OCI-LY3 (cell line): ENCODE results near the gene KRTAP10-4.

Source experiments
- H2AFZ ChIP-seq: fragments of 200-600, 300-600 bp; shearing (Covaris generic); 2 replicates; pipeline ENCODE4 v1.6.0; 2014; ENCODE audit warnings: antibody characterized with exemption, low read depth, low read length
- H3K27ac ChIP-seq: fragments of 200-600, 300-600 bp; sonication (generic); 2 replicates; pipeline ENCODE4 v1.5.1; 2014; ENCODE audit warnings: mild to moderate bottlenecking, low read length, moderate library complexity, mixed read lengths
- H3K27me3 ChIP-seq: fragments of 200-600, 300-600 bp; sonication (generic); 2 replicates; pipeline ENCODE4 v1.6.1; 2014; ENCODE audit warnings: low read depth, low read length, mixed read lengths
- H3K36me3 ChIP-seq: fragments of 200-600, 300-600 bp; sonication (generic); replicated peaks from 2 replicates; pipeline ENCODE3; 2014; ENCODE audit warnings: low read depth, low read length, mixed read lengths
- H3K4me1 ChIP-seq: fragments of 300-600, 200-600 bp; sonication (generic); 2 replicates; pipeline ENCODE4 v1.6.1; 2014; ENCODE audit warnings: low read length, mixed read lengths
- H3K4me2 ChIP-seq: fragments of 200-600, 300-600 bp; sonication (generic); 2 replicates; pipeline ENCODE4 v1.6.1; 2014; ENCODE audit warnings: low read length, mixed read lengths
- H3K4me3 ChIP-seq: fragments of 300-600, 200-600 bp; sonication (generic); 2 replicates; pipeline ENCODE4 v1.5.1; 2014; ENCODE audit warnings: antibody characterized with exemption, mild to moderate bottlenecking, low read length, moderate library complexity
- H3K79me2 ChIP-seq: fragments of 300-600, 200-600 bp; shearing (Covaris generic); 2 replicates; pipeline ENCODE4 v1.6.1; 2014; ENCODE audit warnings: mild to moderate bottlenecking, low read length, mixed read lengths
- H3K9ac ChIP-seq: fragments of 300-600, 200-600 bp; shearing (Covaris generic); 2 replicates; pipeline ENCODE4 v1.6.0; 2014; ENCODE audit warnings: mild to moderate bottlenecking, low read length, moderate library complexity
- H3K9me3 ChIP-seq: fragments of 200-600, 300-600 bp; shearing (Covaris generic); 2 replicates; pipeline ENCODE4 v1.6.1; 2014; ENCODE audit warnings: low read length, mixed read lengths; ENCODE audit not compliant: insufficient read depth
- H4K20me1 ChIP-seq: fragments of 200-600, 300-600 bp; sonication (generic); 2 replicates; pipeline ENCODE4 v1.6.1; 2016; ENCODE audit warnings: low read length, mixed read lengths; ENCODE audit not compliant: insufficient read depth
- CTCF ChIP-seq: fragments of 200-600, 300-600 bp; sonication (generic); IDR thresholded peaks from 2 replicates; pipeline ENCODE4 v1.5.1; 2014; ENCODE audit warnings: antibody characterized with exemption, low read length, low read depth
- EZH2phosphoT487 ChIP-seq: fragments of 200-600 bp; shearing (Covaris generic); IDR thresholded peaks from 2 replicates; pipeline ENCODE4 v1.6.1; 2018; ENCODE audit warnings: antibody characterized with exemption, mixed run types, low read depth

The KRTAP10-4 gene

DNA sequence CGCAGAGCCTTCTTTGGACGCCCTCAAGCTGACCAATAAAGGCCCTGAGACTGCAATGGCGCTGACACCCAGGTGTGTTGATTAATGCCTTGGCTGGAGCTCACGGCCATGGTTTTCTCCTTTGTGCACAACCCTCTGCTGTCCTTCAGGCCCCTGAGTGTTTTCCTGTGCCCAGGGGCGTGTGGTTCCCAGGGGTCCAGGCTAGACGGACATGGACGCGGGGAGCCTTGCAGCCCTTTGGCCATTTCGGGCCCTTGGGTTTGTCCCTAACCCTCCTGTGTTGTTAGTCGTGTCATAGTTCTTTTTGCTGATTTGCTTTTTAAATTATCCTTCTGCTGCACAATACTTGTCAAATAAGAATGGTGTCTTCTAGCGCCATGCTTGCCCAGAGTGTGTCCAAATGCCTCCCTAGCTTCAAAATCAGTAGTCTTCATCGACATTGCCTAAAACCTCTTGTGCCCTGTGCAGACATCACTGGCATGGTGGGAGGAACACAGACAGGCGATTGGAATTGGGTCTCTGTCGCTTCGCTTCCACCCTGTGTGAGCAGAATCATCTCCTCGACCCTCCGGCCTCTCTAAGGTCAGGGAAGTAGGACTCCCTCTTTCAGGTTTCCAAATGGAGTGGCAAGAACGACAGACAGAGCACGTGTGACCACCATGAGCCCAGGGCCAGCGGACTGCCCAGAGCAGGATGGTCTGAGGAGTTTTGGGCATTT, 1.9 kb downstream of the KRTAP10-4 start:
- Histone ChIP-seq H3K9me3 (no peaks in the 10 kb centered on the region), H3K4me2 (no peak overlapping the region), H3K36me3 (no peaks in the 10 kb centered on the region), H3K4me1 (no peaks in the 10 kb centered on the region), H4K20me1 (no peaks in the 10 kb centered on the region), H3K27me3 (no peaks in the 10 kb centered on the region), H3K9ac (no peak overlapping the region), H3K79me2 (no peaks in the 10 kb centered on the region), H3K27ac (no peak overlapping the region), H2AFZ (no peak overlapping the region), H3K4me3 (no peak overlapping the region)
- TF ChIP-seq CTCF (no peak), EZH2phosphoT487 (no peak)

GRCh38 chr21:44576025-44576420, 2.5 kb downstream of the KRTAP10-4 start:
- Histone ChIP-seq H3K79me2 (no peaks in the 10 kb centered on the region), H3K9me3 (no peaks in the 10 kb centered on the region), H3K27me3 (no peaks in the 10 kb centered on the region), H3K4me3 (no peak overlapping the region), H2AFZ (no peak overlapping the region), H3K27ac (no peak overlapping the region), H3K4me2 (no peak overlapping the region), H4K20me1 (no peaks in the 10 kb centered on the region), H3K9ac (no peak overlapping the region), H3K4me1 (no peaks in the 10 kb centered on the region), H3K36me3 (no peaks in the 10 kb centered on the region)
- no peak for TF ChIP-seq EZH2phosphoT487
- no peak for TF ChIP-seq CTCF

GRCh38 chr21:44578371-44579055, 5.0 kb downstream of the KRTAP10-4 start:
- H3K4me3 ChIP-seq, result no peak overlapping the region
- H3K36me3 ChIP-seq, result no peaks in the 10 kb centered on the region
- no peak overlapping the region for H2AFZ ChIP-seq
- H3K27me3 ChIP-seq, result no peaks in the 10 kb centered on the region
- H3K9ac ChIP-seq, result no peak overlapping the region
- H3K9me3 ChIP-seq, result no peaks in the 10 kb centered on the region
- no peaks in the 10 kb centered on the region for H3K79me2 ChIP-seq
- no peaks in the 10 kb centered on the region for H4K20me1 ChIP-seq
- no peak for TF ChIP-seq CTCF
- TF ChIP-seq EZH2phosphoT487, result no peak
- peaks cover 3% of the 10 kb centered on the region for H3K4me1 ChIP-seq
- H3K27ac ChIP-seq, result no peak overlapping the region
- H3K4me2 ChIP-seq, result no peak overlapping the region

GRCh38 chr21:44579056-44579832, 5.7 kb downstream of the KRTAP10-4 start:
- no peak overlapping the region for H3K4me3 ChIP-seq
- 0 out of 2 replicates have a peak, but pooled peaks cover under 1% of the 10 kb centered on the region for H3K27me3 ChIP-seq
- no peak overlapping the region for H3K9ac ChIP-seq

More at GRCh38 chr21:44579056-44579832, 5.7 kb downstream of the KRTAP10-4 start:
- Histone ChIP-seq H3K27ac (no peak overlapping the region), H3K9me3 (no peaks in the 10 kb centered on the region), H3K4me2 (no peak overlapping the region), H4K20me1 (no peaks in the 10 kb centered on the region), H2AFZ (no peak overlapping the region), H3K79me2 (no peaks in the 10 kb centered on the region), H3K4me1 (peaks cover 10% of the 10 kb centered on the region), H3K36me3 (no peaks in the 10 kb centered on the region)
- no peak for TF ChIP-seq EZH2phosphoT487
- no peak for TF ChIP-seq CTCF
